Endothelial cell of umbilical vein (primary cell): ENCODE results near the gene PSMD3. TPM values are rescaled to one million over a fixed set of nuclear protein-coding genes. Genes with fewer than 3 reads are reported as not detected.

Source experiments
- BruUV-seq: library from RNA; stranded (reverse); fragments of 400-500 nt; replicated peaks from 2 replicates; lab custom pipeline; 2021; lab: Mats Ljungman, UMichigan
- CTCF ChIA-PET: fragments of 300-600, 350-600 bp; sonication (Branson Sonifier 250); formaldehyde crosslinking; loops from one replicate; lab custom pipeline; 2021; ENCODE audit warnings: antibody characterized with exemption, inconsistent platforms; lab: Charles Lee
- POLR2A ChIA-PET: fragments of 300-600, 350-600 bp; sonication (Branson Sonifier 250); formaldehyde crosslinking; loops from one replicate; lab custom pipeline; 2021; ENCODE audit warnings: antibody characterized with exemption, inconsistent platforms; lab: Charles Lee
- DNase-seq: peaks from one replicate; pipeline ENCODE4 v3.0.0-alpha.2; 2011; ENCODE audit warnings: low read depth, low spot score
- FAIRE-seq: peaks from 2 replicates; lab custom pipeline; 2011; peaks lifted over from hg19 to GRCh38; lab: Jason Lieb, UNC
- H2AFZ ChIP-seq: 2 replicates; pipeline ENCODE4 v1.6.0; 2012; ENCODE audit warnings: low read depth, low read length, control low read depth, inconsistent platforms
- H3K27ac ChIP-seq: 2 replicates; pipeline ENCODE4 v1.5.1; 2011; ENCODE audit warnings: low read depth, mild to moderate bottlenecking, control low read depth, low read length, moderate library complexity; ENCODE audit not compliant: insufficient read depth
- H3K27me3 ChIP-seq, 2 experiments: 2 replicates each; pipeline versions ENCODE4 v1.6.0 to v1.6.1; 2011; ENCODE audit warnings: low read length in 2 of 2, mixed read lengths in 1 of 2; ENCODE audit not compliant: control insufficient read depth in 2 of 2, insufficient read depth in 2 of 2
- H3K36me3 ChIP-seq, 2 experiments: 2 replicates in 1 of 2; 3 replicates in 1 of 2; pipeline ENCODE4 v1.5.1; 2011; ENCODE audit warnings: low read length in 2 of 2, mild to moderate bottlenecking in 1 of 2, moderate library complexity in 1 of 2; ENCODE audit not compliant: control insufficient read depth in 2 of 2, insufficient read depth in 2 of 2; ENCODE audit errors: extremely low read depth in 1 of 2
- H3K4me1 ChIP-seq: 3 replicates; pipeline ENCODE4 v1.5.1; 2011; ENCODE audit warnings: mild to moderate bottlenecking, low read length; ENCODE audit not compliant: control insufficient read depth, insufficient read depth; ENCODE audit errors: extremely low read depth
- H3K4me2 ChIP-seq: 2 replicates; pipeline ENCODE4 v1.6.1; 2011; ENCODE audit warnings: low read length, control low read depth, mixed read lengths; ENCODE audit not compliant: insufficient read depth
- H3K4me3 ChIP-seq, 3 experiments: fragments of 200-600 bp in 1 of 3; sonication (generic), shearing (Covaris generic) in 1 of 3; replicated peaks in 1 of 3; 2 replicates each; pipeline ENCODE4 v1.5.1; 2011 to 2016; ENCODE audit warnings: control low read depth in 3 of 3, low read length in 3 of 3, mild to moderate bottlenecking in 2 of 3, inconsistent platforms in 1 of 3, low read depth in 1 of 3, moderate library complexity in 1 of 3; ENCODE audit not compliant: insufficient read depth in 1 of 3
- H3K79me2 ChIP-seq: 2 replicates; pipeline ENCODE4 v1.6.0; 2012; ENCODE audit warnings: low read length, inconsistent platforms; ENCODE audit not compliant: control insufficient read depth, insufficient read depth
- H3K9ac ChIP-seq: replicated peaks from 2 replicates; pipeline ENCODE3; 2011; ENCODE audit warnings: low read length, control low read depth; ENCODE audit not compliant: insufficient read depth; ENCODE audit errors: extremely low read depth
- H3K9me1 ChIP-seq: replicated peaks from 3 replicates; pipeline ENCODE4 v1.6.0; 2011; ENCODE audit warnings: mild to moderate bottlenecking, low read length; ENCODE audit not compliant: control insufficient read depth, insufficient read depth; ENCODE audit errors: extremely low read depth
- H3K9me3 ChIP-seq: replicated peaks from 2 replicates; pipeline ENCODE4 v1.5.1; 2012; ENCODE audit warnings: low read length, inconsistent platforms; ENCODE audit not compliant: control insufficient read depth, insufficient read depth
- H4K20me1 ChIP-seq: replicated peaks from 2 replicates; pipeline ENCODE3; 2011; ENCODE audit warnings: mild to moderate bottlenecking, low read length; ENCODE audit not compliant: control insufficient read depth, insufficient read depth; ENCODE audit errors: extremely low read depth
- CTCF ChIP-seq, 2 donors: IDR thresholded peaks; 1 replicate in 1 of 2; 2 replicates in 1 of 2; pipeline ENCODE4 v1.5.1; 2011; ENCODE audit warnings: low read length in 2 of 2, mild to moderate bottlenecking in 2 of 2, moderate library complexity in 2 of 2, control low read depth in 1 of 2, inconsistent platforms in 1 of 2, low read depth in 1 of 2; ENCODE audit not compliant: insufficient read depth in 1 of 2; ENCODE audit errors: extremely low read depth in 1 of 2
- EZH2 ChIP-seq: IDR thresholded peaks from 2 replicates; pipeline ENCODE4 v1.6.1; 2012; ENCODE audit warnings: borderline replicate concordance, low read depth, mild to moderate bottlenecking, moderate library complexity, low read length, inconsistent platforms; ENCODE audit not compliant: severe bottlenecking
- FOS ChIP-seq: IDR thresholded peaks from 2 replicates; pipeline ENCODE4 v1.6.1; 2011; ENCODE audit warnings: mild to moderate bottlenecking, low read length, moderate library complexity, borderline replicate concordance; ENCODE audit not compliant: insufficient read depth
- GATA2 ChIP-seq: IDR thresholded peaks from 2 replicates; pipeline ENCODE4 v1.7.0; 2011; ENCODE audit warnings: low read depth, mild to moderate bottlenecking, moderate library complexity, mixed read lengths, low read length; ENCODE audit not compliant: insufficient read length, insufficient read depth
- JUN ChIP-seq: IDR thresholded peaks from 2 replicates; pipeline ENCODE4 v1.6.1; 2011; ENCODE audit warnings: borderline replicate concordance, low read depth; ENCODE audit not compliant: insufficient read length, insufficient read depth
- MAX ChIP-seq: IDR thresholded peaks from 2 replicates; pipeline ENCODE4 v1.6.1; 2011; ENCODE audit not compliant: insufficient read depth, insufficient read length
- MYC ChIP-seq: IDR thresholded peaks from one replicate; pipeline ENCODE4 v1.6.1; 2011; ENCODE audit warnings: mild to moderate bottlenecking, low read depth, low read length
- POLR2A ChIP-seq: IDR thresholded peaks from 2 replicates; pipeline ENCODE4 v1.6.1; 2012; ENCODE audit warnings: low read depth, mild to moderate bottlenecking, control low read depth, low read length
- POLR2AphosphoS5 ChIP-seq: IDR thresholded peaks from 2 replicates; pipeline ENCODE4 v1.6.1; 2012; ENCODE audit warnings: low read depth, mild to moderate bottlenecking, control low read depth, low read length, moderate library complexity; ENCODE audit not compliant: insufficient read depth
- dilution Hi-C: fragments of 300-500 bp; cut with MboI; formaldehyde crosslinking; loops from one replicate; pipeline ENCODE4 v1.15.0; 2019; ENCODE audit warnings: low sequenced_read_pairs; ENCODE audit not compliant: extremely low pct_ligation_motif_present
- intact Hi-C: fragments of 100-400 bp; cut with micrococcal nuclease; formaldehyde crosslinking; loops from one replicate; pipeline ENCODE4 v1.10.0; 2022
- polyA plus RNA-seq, 4 experiments: library from polyadenylated mRNA; depleted of rRNA in 3 of 4; stranded (reverse) in 3 of 4; unstranded in 1 of 4; fragments of >200 nt; gene quantifications; 2 replicates each; pipeline versions ENCODE4 v1.2.1 to v1.2.3, GENCODE V29; 2011 to 2012; ENCODE audit warnings: missing spikeins in 1 of 4
- total RNA-seq: library from RNA; stranded (reverse); gene quantifications from 2 replicates; pipeline ENCODE4 v1.2.3, GENCODE V29; 2021

Gene PSMD3
- total and polyA plus RNA-seq, 2 donors (not counting 3 experiments of a cell fraction or from before 2014, with no cell fraction given) = 120 to 136 TPM

GRCh38 chr17:40025559-40025958 lies 45.0 kb downstream of the PSMD3 start:
- Histone ChIP-seq H3K27me3 (no peaks in the 10 kb centered on the region), H3K9me1 (no peaks in the 10 kb centered on the region), H3K9ac (peak overlapping the region; percentile 10), H3K79me2 (no peaks in the 10 kb centered on the region), H3K27ac (peak overlapping the region; percentile 99), H3K36me3 (peaks cover 3 to 28% of the 10 kb centered on the region in 2 experiments), H3K4me1 (peaks cover 61% of the 10 kb centered on the region), H2AFZ (no peak overlapping the region), H3K4me3 (no peak overlapping the region), H3K4me2 (no peak overlapping the region), H3K9me3 (no peaks in the 10 kb centered on the region), H4K20me1 (no peaks in the 10 kb centered on the region)
- FAIRE-seq (no peak), DNase-seq (no peak)
- BruUV-seq = no TSS peak
- ChIA-PET POLR2A (interaction anchor here (1.5 kb wide), 1 partner anchor 10 kb away, joined by 5 read pairs; the partner anchor contains the start of gene CSF3), CTCF (interaction anchor here (0.8 to 5.5 kb wide), 10 partner anchors 10 to 143 kb away, joined by 3 to 246 read pairs (median 5); partner anchors contain the start of gene CSF3)
- dilution Hi-C loops (no loop called here), intact Hi-C loops (no loop called here)
- TF ChIP-seq FOS (no peak), MAX (no peak), MYC (no peak), POLR2AphosphoS5 (no peak), POLR2A (no peak)

- no TSS peak for BruUV-seq
- no peaks in the 10 kb centered on the region for H3K27me3 ChIP-seq
- intact Hi-C loops (loop anchor here (2.0 kb wide), 1 partner anchor 45 kb away; the partner anchor contains the start of gene PSMD3), dilution Hi-C loops (no loop called here)
- peak overlapping the region; percentile 99 for H3K27ac ChIP-seq
- H2AFZ ChIP-seq = no peak overlapping the region
- ChIA-PET POLR2A (interaction anchor here (1.5 kb wide), 1 partner anchor 11 kb away, joined by 5 read pairs; the partner anchor contains the start of gene CSF3), CTCF (interaction anchor here (0.8 to 5.5 kb wide), 13 partner anchors 9 to 165 kb away, joined by 3 to 246 read pairs (median 5); partner anchors contain the start of gene CSF3)
- H3K9ac ChIP-seq = peak overlapping the region; percentile 10
- TF ChIP-seq MAX (no peak), FOS (no peak), POLR2AphosphoS5 (peak; percentile 60), POLR2A (no peak), EZH2 (no peak), CTCF (IDR thresholded peaks at IDR 0.05; ENCODE audit: extremely low read depth in 1 of 2, insufficient read depth in 1 of 2, low read depth in 1 of 2, low read length in 2 of 2) (no peak), JUN (no peak), MYC (no peak), GATA2 (peak; percentile 43)
- H3K79me2 ChIP-seq = no peaks in the 10 kb centered on the region
- H3K9me3 ChIP-seq = no peaks in the 10 kb centered on the region
- peak; percentile 86 for FAIRE-seq
- peaks cover 5 to 32% of the 10 kb centered on the region in 2 experiments for H3K36me3 ChIP-seq
- H3K4me3 ChIP-seq = no peak overlapping the region
- DNase-seq = peak; percentile 71
- H3K4me2 ChIP-seq = no peak overlapping the region
- no peaks in the 10 kb centered on the region for H3K9me1 ChIP-seq
- no peaks in the 10 kb centered on the region for H4K20me1 ChIP-seq
- H3K4me1 ChIP-seq = peaks cover 55% of the 10 kb centered on the region
Observed at GRCh38 chr17:40025991-40026815, 45.6 kb downstream of the PSMD3 start.
